Fibroblast of skin of back (primary cell): ENCODE data around the gene ZNF662.
A peak's percentile ranks its signal among the peaks of the same experiment; 100 is the strongest.

Experiments used
- DNase-seq: peaks from one replicate; pipeline ENCODE4 v3.0.0-alpha.2; 2013

Gene ZNF662

GRCh38 chr3:42887084-42887483 is 18.9 kb upstream of the ZNF662 start:
- DNase-seq = no peak

GRCh38 chr3:42891042-42891441 is 14.9 kb upstream of the ZNF662 start:
- DNase-seq = peak; percentile 15

GRCh38 chr3:42892169-42892568 is 13.8 kb upstream of the ZNF662 start:
- DNase-seq = no peak

- DNase-seq = no peak
Measured at GRCh38 chr3:42892807-42893206, 13.1 kb upstream of the ZNF662 start.

- no peak for DNase-seq
Measured at GRCh38 chr3:42894698-42895579, 11.0 kb upstream of the ZNF662 start.

GRCh38 chr3:42895580-42895868 is 10.4 kb upstream of the ZNF662 start:
- DNase-seq = no peak

GRCh38 chr3:42898896-42899675 is 6.9 kb upstream of the ZNF662 start:
- DNase-seq = no peak

- DNase-seq = no peak
Measured at GRCh38 chr3:42900226-42901072, 5.5 kb upstream of the ZNF662 start.

- DNase-seq = no peak
Measured at GRCh38 chr3:42901073-42901415, 4.9 kb upstream of the ZNF662 start.

GRCh38 chr3:42902257-42902656 is 3.7 kb upstream of the ZNF662 start:
- DNase-seq = no peak

- DNase-seq = no peak
Measured at GRCh38 chr3:42904076-42904475, 1.9 kb upstream of the ZNF662 start.

GRCh38 chr3:42905740-42906069 is 237 bp upstream of the ZNF662 start:
- DNase-seq = no peak

- no peak for DNase-seq
Measured at GRCh38 chr3:42906848-42907183, 874 bp downstream of the ZNF662 start.

- DNase-seq = no peak
Measured at GRCh38 chr3:42908675-42909074, 2.7 kb downstream of the ZNF662 start.

- no peak for DNase-seq
Measured at GRCh38 chr3:42911551-42911950, 5.6 kb downstream of the ZNF662 start.

GRCh38 chr3:42914771-42915515 is 9.0 kb downstream of the ZNF662 start:
- DNase-seq = peak; percentile 15

- DNase-seq = no peak
Measured at GRCh38 chr3:42923606-42924005, 17.7 kb downstream of the ZNF662 start.

GRCh38 chr3:42926310-42926709 is 20.4 kb downstream of the ZNF662 start:
- no peak for DNase-seq

GRCh38 chr3:42934111-42934510 is 28.2 kb downstream of the ZNF662 start:
- no peak for DNase-seq

GRCh38 chr3:42934910-42935309 is 29.0 kb downstream of the ZNF662 start:
- no peak for DNase-seq

- DNase-seq = no peak
Measured at GRCh38 chr3:42935472-42935871, 29.5 kb downstream of the ZNF662 start.

GRCh38 chr3:42936157-42936981 is 30.4 kb downstream of the ZNF662 start:
- peak; percentile 62 for DNase-seq
